Measurements from ENCODE around the gene EIF5AL1. TPM values are rescaled to one million over a fixed set of nuclear protein-coding genes. Genes with fewer than 3 reads are reported as not detected.
A peak's percentile ranks its signal among the peaks of the same experiment; 100 is the strongest.

Gene EIF5AL1
- total and polyA plus RNA-seq, 2 of the 4 experiments (the other 2 are of a cell fraction): 1.1 to 1.4 TPM

DNA sequence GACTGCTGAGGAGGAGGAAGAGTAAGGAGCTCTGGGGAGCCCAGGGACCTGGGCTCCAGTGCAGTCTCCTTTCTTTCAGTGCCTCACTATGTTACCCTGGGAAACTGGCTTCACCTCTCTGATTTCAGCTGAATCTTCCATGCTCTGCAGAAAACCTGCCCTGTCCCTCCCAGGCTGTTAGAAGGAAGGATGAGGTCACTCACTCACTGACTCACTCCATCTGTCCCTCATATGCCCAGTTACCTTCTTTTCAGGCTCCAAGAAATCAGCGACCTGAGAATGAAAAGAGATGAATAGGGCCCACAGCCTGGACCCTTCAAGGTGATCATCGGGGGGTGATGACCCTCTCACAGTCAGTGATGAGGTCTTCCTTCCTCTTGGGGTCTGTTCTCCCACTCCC is 47.4 kb downstream of the EIF5AL1 start:
- ATAC-seq (ENCODE audit: low read depth): peak; percentile 55; the same call in 1 of the 2 replicates
- ChIA-PET POLR2A (ENCODE audit: unreplicated experiment) (no interaction called here), CTCF (no interaction called here)
- dilution Hi-C loops (cut with HindIII; ENCODE audit: low sequenced_read_pairs, unreplicated experiment): no loop called here
- no CpG with 5 or more reads among the region's 2 CpGs for WGBS, 2 experiments (ENCODE audit: extremely low coverage in 2 of 2, insufficient read length in 1 of 2)
- intact Hi-C loops (cut with micrococcal nuclease): no loop called here
- Histone ChIP-seq H3K4me2 (ENCODE audit: low read depth, low read length) (no peak overlapping the region), H2BK15ac (ENCODE audit: low read depth, low read length) (no peak overlapping the region), H3K9me3 (ENCODE audit: control insufficient read depth, insufficient read depth, low read length) (no peaks in the 10 kb centered on the region), H3K23ac (ENCODE audit: low read depth, low read length) (no peak overlapping the region), H3K14ac (replicated peaks; ENCODE audit: low read depth, low read length) (no peak overlapping the region), H3K36me3 (ENCODE audit: control insufficient read depth, insufficient read depth, low read length) (no peaks in the 10 kb centered on the region), H4K5ac (ENCODE audit: low read depth, low read length) (no peak overlapping the region), H3K27ac (ENCODE audit: insufficient read depth, low read length) (no peak overlapping the region), H2BK120ac (ENCODE audit: low read depth, low read length) (no peak overlapping the region), H2AK9ac (replicated peaks; ENCODE audit: low read depth, low read length, poor library complexity) (no peak overlapping the region), H4K8ac (ENCODE audit: low read depth in 2 of 2, low read length in 2 of 2) (no peak overlapping the region), H3K9me1 (ENCODE audit: insufficient read depth, low read length) (no peaks in the 10 kb centered on the region), H3K4ac (ENCODE audit: low read depth, low read length) (no peak overlapping the region), H3K27me3 (ENCODE audit: control insufficient read depth, insufficient read depth, low read length) (peaks cover 24% of the 10 kb centered on the region), H3K18ac (ENCODE audit: low read depth, low read length) (no peak overlapping the region), H2AK5ac (ENCODE audit: low read depth, low read length) (no peak overlapping the region), H4K91ac (ENCODE audit: insufficient read depth, low read depth, low read length) (no peak overlapping the region), H2BK20ac (ENCODE audit: low read depth, low read length) (no peak overlapping the region), H4K20me1 (ENCODE audit: insufficient read depth, low read length) (no peaks in the 10 kb centered on the region), H3K9ac (ENCODE audit: low read depth, low read length) (no peak overlapping the region), H3K4me1 (ENCODE audit: control insufficient read depth, insufficient read depth, low read length) (no peaks in the 10 kb centered on the region), H3K56ac (ENCODE audit: extremely low read depth, insufficient read depth, low read length) (no peak overlapping the region), H3K4me3 (ENCODE audit: insufficient read depth, low read depth, low read length) (no peak overlapping the region), H2AFZ (replicated peaks; ENCODE audit: low read length, poor library complexity) (no peak overlapping the region), H2BK5ac (ENCODE audit: low read depth, low read length, poor library complexity, severe bottlenecking) (no peak overlapping the region), H3K79me1 (ENCODE audit: low read depth in 1 of 2, low read length in 2 of 2) (no peaks in the 10 kb centered on the region)
- TF ChIP-seq RFX5 (IDR thresholded peaks at IDR 0.05; ENCODE audit: low read depth, low read length) (no peak), CHD1 (IDR thresholded peaks at IDR 0.05; ENCODE audit: low read depth, low read length) (no peak), POLR2A (IDR thresholded peaks at IDR 0.05; ENCODE audit: low read depth, low read length) (no peak), BHLHE40 (IDR thresholded peaks at IDR 0.05; ENCODE audit: low read depth, low read length) (no peak), NFE2L2 (IDR thresholded peaks at IDR 0.05; ENCODE audit: low read depth, low read length) (no peak), RAD21 (IDR thresholded peaks at IDR 0.05; ENCODE audit: low read length) (no peak), FOS (IDR thresholded peaks at IDR 0.05; ENCODE audit: low read depth, low read length) (no peak), MAFK (IDR thresholded peaks at IDR 0.05; ENCODE audit: low read depth, low read length) (no peak), CEBPB (IDR thresholded peaks at IDR 0.05; ENCODE audit: low read depth, low read length) (no peak), MXI1 (IDR thresholded peaks at IDR 0.05; ENCODE audit: borderline replicate concordance, low read depth, low read length) (no peak), SMC3 (IDR thresholded peaks at IDR 0.05; ENCODE audit: low read depth, low read length) (no peak), RCOR1 (IDR thresholded peaks at IDR 0.05; ENCODE audit: insufficient replicate concordance, low read length) (no peak), MAZ (IDR thresholded peaks at IDR 0.05; ENCODE audit: borderline replicate concordance, low read depth, low read length) (no peak)
- TF ChIP-seq, protein P1, sequence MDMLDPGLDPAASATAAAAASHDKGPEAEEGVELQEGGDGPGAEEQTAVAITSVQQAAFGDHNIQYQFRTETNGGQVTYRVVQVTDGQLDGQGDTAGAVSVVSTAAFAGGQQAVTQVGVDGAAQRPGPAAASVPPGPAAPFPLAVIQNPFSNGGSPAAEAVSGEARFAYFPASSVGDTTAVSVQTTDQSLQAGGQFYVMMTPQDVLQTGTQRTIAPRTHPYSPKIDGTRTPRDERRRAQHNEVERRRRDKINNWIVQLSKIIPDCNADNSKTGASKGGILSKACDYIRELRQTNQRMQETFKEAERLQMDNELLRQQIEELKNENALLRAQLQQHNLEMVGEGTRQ (IDR thresholded peaks at IDR 0.05; ENCODE audit: low read depth, low read length): no peak
- TF ChIP-seq, protein P2, sequence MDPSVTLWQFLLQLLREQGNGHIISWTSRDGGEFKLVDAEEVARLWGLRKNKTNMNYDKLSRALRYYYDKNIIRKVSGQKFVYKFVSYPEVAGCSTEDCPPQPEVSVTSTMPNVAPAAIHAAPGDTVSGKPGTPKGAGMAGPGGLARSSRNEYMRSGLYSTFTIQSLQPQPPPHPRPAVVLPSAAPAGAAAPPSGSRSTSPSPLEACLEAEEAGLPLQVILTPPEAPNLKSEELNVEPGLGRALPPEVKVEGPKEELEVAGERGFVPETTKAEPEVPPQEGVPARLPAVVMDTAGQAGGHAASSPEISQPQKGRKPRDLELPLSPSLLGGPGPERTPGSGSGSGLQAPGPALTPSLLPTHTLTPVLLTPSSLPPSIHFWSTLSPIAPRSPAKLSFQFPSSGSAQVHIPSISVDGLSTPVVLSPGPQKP (IDR thresholded peaks at IDR 0.05; ENCODE audit: borderline replicate concordance, low read depth, low read length): no peak
- TF ChIP-seq, protein P3, sequence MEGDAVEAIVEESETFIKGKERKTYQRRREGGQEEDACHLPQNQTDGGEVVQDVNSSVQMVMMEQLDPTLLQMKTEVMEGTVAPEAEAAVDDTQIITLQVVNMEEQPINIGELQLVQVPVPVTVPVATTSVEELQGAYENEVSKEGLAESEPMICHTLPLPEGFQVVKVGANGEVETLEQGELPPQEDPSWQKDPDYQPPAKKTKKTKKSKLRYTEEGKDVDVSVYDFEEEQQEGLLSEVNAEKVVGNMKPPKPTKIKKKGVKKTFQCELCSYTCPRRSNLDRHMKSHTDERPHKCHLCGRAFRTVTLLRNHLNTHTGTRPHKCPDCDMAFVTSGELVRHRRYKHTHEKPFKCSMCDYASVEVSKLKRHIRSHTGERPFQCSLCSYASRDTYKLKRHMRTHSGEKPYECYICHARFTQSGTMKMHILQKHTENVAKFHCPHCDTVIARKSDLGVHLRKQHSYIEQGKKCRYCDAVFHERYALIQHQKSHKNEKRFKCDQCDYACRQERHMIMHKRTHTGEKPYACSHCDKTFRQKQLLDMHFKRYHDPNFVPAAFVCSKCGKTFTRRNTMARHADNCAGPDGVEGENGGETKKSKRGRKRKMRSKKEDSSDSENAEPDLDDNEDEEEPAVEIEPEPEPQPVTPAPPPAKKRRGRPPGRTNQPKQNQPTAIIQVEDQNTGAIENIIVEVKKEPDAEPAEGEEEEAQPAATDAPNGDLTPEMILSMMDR (conservative IDR thresholded peaks at IDR 0.05; ENCODE audit: low read depth, low read length): no peak
- no TSS peak for BruUV-seq (replicated peaks)
- DNase-seq: peak; percentile 43
- in situ Hi-C loops (cut with MboI; ENCODE audit: low sequenced_read_pairs): loop anchor here (5.0 to 25.0 kb wide), 2 partner anchors 373 to 703 kb away; no protein-coding TSS in a partner anchor

All from IMR-90 (cell line).